ENCODE results near the gene AGMO. TPM values are rescaled to one million over a fixed set of nuclear protein-coding genes. Genes with fewer than 3 reads are reported as not detected.

AGMO gene
- total and polyA plus RNA-seq, 2 experiments from 2014 or later, result 0.42 to 0.55 TPM

DNA sequence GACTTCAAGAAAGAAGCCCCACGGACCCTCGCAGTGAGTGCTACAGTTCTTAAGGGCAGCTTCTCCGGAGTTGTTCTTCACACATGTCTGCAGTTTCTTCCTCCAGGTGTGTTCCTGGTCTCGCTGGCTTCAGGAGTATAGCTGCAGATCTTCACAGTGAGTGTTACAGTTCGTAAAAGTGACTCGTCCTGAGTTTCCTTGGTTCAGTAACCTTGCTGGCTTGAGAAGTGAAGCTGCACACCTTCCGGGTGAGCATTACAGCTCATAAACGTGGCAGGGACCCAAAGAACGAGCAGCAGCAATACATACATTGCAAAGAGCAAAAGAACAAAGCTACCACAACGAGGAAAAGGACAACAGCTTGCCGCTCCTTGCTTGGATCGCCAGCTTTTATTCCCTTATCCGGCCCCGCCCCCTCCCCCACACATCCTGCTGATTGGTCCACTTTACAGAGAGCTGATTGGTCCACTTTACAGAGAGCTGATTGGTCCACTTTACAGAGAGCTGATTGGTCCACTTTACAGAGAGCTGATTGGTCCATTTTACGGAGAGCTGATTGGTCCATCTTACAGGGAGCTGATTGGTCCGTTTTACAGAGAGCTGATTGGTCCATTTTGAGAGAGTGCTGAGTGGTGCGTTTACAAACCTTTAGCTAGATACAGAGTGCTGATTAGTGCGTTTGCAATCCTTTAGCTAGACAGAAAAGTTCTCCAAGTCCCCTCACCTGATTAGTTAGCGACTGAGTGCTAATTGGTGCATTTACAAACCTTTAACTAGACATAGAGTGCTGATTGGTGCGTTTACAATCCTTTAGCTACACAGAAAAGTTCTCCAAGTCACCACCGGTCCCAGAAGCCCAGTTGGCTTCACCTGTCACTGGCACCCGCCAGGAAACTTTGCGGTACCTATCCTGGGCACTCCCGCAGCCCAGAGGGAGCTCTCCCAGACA is 165.3 kb downstream of the AGMO start:
- Histone ChIP-seq H3K4me2 (no peak overlapping the region), H3K79me2 (replicated peaks; ENCODE audit: insufficient read depth) (no peaks in the 10 kb centered on the region), H3K9me2 (ENCODE audit: insufficient read depth) (no peaks in the 10 kb centered on the region), H3K27me3 (ENCODE audit: insufficient read depth) (no peaks in the 10 kb centered on the region), H3K4me3 (no peak overlapping the region), H3K4me1 (ENCODE audit: insufficient read depth) (no peaks in the 10 kb centered on the region), H3K27ac (ENCODE audit: low read depth) (no peak overlapping the region), H3K36me3 (ENCODE audit: insufficient read depth) (no peaks in the 10 kb centered on the region), H4K20me1 (replicated peaks; ENCODE audit: insufficient read depth) (no peaks in the 10 kb centered on the region), H3F3A (replicated peaks; ENCODE audit: low read depth) (no peaks in the 10 kb centered on the region), H2AFZ (0 out of 2 replicates have a peak overlapping the region, but pooled peaks have one; percentile 58)
- Mint-ChIP-seq H3K4me3 (no peak overlapping the region), H3K36me3 (ENCODE audit: low read depth) (peaks cover 12% of the 10 kb centered on the region), H3K4me1 (peaks cover 6% of the 10 kb centered on the region), H3K27ac (no peak overlapping the region), H3K9me3 (peaks cover 11% of the 10 kb centered on the region), H3K27me3 (ENCODE audit: insufficient read depth, low read depth, poor library complexity) (no peaks in the 10 kb centered on the region)
- DNase-seq (ENCODE audit: low spot score), result no peak
- TF ChIP-seq, protein P1, sequence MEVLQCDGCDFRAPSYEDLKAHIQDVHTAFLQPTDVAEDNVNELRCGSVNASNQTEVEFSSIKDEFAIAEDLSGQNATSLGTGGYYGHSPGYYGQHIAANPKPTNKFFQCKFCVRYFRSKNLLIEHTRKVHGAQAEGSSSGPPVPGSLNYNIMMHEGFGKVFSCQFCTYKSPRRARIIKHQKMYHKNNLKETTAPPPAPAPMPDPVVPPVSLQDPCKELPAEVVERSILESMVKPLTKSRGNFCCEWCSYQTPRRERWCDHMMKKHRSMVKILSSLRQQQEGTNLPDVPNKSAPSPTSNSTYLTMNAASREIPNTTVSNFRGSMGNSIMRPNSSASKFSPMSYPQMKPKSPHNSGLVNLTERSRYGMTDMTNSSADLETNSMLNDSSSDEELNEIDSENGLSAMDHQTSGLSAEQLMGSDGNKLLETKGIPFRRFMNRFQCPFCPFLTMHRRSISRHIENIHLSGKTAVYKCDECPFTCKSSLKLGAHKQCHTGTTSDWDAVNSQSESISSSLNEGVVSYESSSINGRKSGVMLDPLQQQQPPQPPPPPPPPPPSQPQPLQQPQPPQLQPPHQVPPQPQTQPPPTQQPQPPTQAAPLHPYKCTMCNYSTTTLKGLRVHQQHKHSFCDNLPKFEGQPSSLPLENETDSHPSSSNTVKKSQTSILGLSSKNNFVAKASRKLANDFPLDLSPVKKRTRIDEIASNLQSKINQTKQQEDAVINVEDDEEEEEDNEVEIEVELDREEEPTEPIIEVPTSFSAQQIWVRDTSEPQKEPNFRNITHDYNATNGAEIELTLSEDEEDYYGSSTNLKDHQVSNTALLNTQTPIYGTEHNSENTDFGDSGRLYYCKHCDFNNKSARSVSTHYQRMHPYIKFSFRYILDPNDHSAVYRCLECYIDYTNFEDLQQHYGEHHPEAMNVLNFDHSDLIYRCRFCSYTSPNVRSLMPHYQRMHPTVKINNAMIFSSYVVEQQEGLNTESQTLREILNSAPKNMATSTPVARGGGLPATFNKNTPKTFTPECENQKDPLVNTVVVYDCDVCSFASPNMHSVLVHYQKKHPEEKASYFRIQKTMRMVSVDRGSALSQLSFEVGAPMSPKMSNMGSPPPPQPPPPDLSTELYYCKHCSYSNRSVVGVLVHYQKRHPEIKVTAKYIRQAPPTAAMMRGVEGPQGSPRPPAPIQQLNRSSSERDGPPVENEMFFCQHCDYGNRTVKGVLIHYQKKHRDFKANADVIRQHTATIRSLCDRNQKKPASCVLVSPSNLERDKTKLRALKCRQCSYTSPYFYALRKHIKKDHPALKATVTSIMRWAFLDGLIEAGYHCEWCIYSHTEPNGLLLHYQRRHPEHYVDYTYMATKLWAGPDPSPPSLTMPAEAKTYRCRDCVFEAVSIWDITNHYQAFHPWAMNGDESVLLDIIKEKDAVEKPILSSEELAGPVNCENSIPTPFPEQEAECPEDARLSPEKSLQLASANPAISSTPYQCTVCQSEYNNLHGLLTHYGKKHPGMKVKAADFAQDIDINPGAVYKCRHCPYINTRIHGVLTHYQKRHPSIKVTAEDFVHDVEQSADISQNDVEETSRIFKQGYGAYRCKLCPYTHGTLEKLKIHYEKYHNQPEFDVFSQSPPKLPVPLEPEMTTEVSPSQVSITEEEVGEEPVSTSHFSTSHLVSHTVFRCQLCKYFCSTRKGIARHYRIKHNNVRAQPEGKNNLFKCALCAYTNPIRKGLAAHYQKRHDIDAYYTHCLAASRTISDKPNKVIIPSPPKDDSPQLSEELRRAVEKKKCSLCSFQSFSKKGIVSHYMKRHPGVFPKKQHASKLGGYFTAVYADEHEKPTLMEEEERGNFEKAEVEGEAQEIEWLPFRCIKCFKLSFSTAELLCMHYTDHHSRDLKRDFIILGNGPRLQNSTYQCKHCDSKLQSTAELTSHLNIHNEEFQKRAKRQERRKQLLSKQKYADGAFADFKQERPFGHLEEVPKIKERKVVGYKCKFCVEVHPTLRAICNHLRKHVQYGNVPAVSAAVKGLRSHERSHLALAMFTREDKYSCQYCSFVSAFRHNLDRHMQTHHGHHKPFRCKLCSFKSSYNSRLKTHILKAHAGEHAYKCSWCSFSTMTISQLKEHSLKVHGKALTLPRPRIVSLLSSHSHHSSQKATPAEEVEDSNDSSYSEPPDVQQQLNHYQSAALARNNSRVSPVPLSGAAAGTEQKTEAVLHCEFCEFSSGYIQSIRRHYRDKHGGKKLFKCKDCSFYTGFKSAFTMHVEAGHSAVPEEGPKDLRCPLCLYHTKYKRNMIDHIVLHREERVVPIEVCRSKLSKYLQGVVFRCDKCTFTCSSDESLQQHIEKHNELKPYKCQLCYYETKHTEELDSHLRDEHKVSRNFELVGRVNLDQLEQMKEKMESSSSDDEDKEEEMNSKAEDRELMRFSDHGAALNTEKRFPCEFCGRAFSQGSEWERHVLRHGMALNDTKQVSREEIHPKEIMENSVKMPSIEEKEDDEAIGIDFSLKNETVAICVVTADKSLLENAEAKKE (CRISPR knock-in tag; IDR thresholded peaks at IDR 0.05), result no peak
- no peak for ATAC-seq

DNA sequence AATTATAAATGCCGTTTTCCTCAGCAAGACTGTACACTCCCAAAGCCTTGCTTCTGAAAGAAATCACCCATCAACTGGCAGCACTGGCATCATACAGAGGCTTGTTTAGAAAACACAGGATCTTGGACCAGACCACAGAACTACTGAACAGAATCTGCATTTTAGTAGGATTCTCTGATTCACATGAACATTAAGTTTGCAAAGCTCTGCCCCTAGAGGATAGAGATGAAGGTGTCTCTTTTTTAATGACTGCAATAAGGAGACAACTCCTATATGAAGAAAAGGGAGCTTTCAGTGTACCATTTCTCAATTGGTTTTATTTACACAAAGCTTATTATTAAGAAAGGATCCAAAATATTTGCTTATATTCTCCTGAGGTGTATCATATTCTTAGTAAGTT is 172.7 kb downstream of the AGMO start:
- Histone ChIP-seq H3K4me1 (ENCODE audit: insufficient read depth) (peaks cover 5% of the 10 kb centered on the region; the same call in 1 of the 2 replicates), H3K36me3 (ENCODE audit: insufficient read depth) (no peaks in the 10 kb centered on the region), H3K4me3 (no peak overlapping the region), H3K4me2 (no peak overlapping the region), H4K20me1 (replicated peaks; ENCODE audit: insufficient read depth) (no peaks in the 10 kb centered on the region), H3F3A (replicated peaks; ENCODE audit: low read depth) (no peaks in the 10 kb centered on the region), H2AFZ (no peak overlapping the region), H3K27me3 (ENCODE audit: insufficient read depth) (no peaks in the 10 kb centered on the region), H3K27ac (ENCODE audit: low read depth) (no peak overlapping the region), H3K9me2 (ENCODE audit: insufficient read depth) (no peaks in the 10 kb centered on the region), H3K79me2 (replicated peaks; ENCODE audit: insufficient read depth) (no peaks in the 10 kb centered on the region)
- ATAC-seq (no peak), DNase-seq (ENCODE audit: low spot score) (no peak)
- Mint-ChIP-seq H3K4me1 (no peaks in the 10 kb centered on the region), H3K27ac (no peak overlapping the region), H3K36me3 (ENCODE audit: low read depth) (no peaks in the 10 kb centered on the region), H3K27me3 (ENCODE audit: insufficient read depth, low read depth, poor library complexity) (no peaks in the 10 kb centered on the region), H3K4me3 (no peak overlapping the region), H3K9me3 (no peaks in the 10 kb centered on the region)
- TF ChIP-seq, protein P2, sequence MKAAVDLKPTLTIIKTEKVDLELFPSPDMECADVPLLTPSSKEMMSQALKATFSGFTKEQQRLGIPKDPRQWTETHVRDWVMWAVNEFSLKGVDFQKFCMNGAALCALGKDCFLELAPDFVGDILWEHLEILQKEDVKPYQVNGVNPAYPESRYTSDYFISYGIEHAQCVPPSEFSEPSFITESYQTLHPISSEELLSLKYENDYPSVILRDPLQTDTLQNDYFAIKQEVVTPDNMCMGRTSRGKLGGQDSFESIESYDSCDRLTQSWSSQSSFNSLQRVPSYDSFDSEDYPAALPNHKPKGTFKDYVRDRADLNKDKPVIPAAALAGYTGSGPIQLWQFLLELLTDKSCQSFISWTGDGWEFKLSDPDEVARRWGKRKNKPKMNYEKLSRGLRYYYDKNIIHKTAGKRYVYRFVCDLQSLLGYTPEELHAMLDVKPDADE (IDR thresholded peaks at IDR 0.05), result no peak
- TF ChIP-seq, protein P3, sequence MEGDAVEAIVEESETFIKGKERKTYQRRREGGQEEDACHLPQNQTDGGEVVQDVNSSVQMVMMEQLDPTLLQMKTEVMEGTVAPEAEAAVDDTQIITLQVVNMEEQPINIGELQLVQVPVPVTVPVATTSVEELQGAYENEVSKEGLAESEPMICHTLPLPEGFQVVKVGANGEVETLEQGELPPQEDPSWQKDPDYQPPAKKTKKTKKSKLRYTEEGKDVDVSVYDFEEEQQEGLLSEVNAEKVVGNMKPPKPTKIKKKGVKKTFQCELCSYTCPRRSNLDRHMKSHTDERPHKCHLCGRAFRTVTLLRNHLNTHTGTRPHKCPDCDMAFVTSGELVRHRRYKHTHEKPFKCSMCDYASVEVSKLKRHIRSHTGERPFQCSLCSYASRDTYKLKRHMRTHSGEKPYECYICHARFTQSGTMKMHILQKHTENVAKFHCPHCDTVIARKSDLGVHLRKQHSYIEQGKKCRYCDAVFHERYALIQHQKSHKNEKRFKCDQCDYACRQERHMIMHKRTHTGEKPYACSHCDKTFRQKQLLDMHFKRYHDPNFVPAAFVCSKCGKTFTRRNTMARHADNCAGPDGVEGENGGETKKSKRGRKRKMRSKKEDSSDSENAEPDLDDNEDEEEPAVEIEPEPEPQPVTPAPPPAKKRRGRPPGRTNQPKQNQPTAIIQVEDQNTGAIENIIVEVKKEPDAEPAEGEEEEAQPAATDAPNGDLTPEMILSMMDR (conservative IDR thresholded peaks at IDR 0.05; ENCODE audit: low read depth in 2 of 2), result peak in 1 of 2 experiments; percentile 38; a peak in 2 of 4 replicates
